Subcutaneous adipose tissue (tissue), 4 donors: ENCODE measurements around the gene SLC6A11. TPM values are rescaled to one million over a fixed set of nuclear protein-coding genes. Genes with fewer than 3 reads are reported as not detected.

Experiments
- total RNA-seq, 4 donors: library from RNA; depleted of rRNA; stranded (reverse); fragments of >200 nt; gene quantifications; one replicate each; pipeline ENCODE4 v1.1.0, GENCODE V29; 2016
- TF ChIP-seq, protein P1 (sequence below): fragments of 450-650 bp; IDR thresholded peaks from one replicate; pipeline ENCODE4 v1.5.1; 2016; ENCODE audit warnings: low read depth, mild to moderate bottlenecking, control low read depth, antibody characterized with exemption, moderate library complexity

The SLC6A11 gene
- total RNA-seq, 4 donors from 2014 or later: 0.16 TPM; not detected in 3

DNA sequence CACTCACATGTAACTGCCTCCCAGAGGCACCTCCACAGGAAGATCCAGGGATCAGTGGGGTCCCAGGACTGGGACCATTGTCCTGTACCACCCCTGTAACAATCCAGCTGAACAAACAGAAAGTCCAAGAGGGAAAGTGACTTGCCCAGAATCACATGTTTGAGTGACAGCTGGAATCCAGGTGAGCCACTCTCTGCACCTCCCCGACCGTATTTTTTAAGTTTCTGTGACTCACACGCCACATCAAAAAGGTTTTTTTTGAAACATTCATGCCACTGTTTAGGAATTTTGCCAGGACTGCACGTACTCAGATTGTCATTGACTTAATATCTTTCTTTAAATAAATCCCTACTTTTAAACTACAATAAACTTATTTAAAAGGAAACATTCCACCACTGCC, 166.8 kb downstream of the SLC6A11 start:
- TF ChIP-seq, protein P1, sequence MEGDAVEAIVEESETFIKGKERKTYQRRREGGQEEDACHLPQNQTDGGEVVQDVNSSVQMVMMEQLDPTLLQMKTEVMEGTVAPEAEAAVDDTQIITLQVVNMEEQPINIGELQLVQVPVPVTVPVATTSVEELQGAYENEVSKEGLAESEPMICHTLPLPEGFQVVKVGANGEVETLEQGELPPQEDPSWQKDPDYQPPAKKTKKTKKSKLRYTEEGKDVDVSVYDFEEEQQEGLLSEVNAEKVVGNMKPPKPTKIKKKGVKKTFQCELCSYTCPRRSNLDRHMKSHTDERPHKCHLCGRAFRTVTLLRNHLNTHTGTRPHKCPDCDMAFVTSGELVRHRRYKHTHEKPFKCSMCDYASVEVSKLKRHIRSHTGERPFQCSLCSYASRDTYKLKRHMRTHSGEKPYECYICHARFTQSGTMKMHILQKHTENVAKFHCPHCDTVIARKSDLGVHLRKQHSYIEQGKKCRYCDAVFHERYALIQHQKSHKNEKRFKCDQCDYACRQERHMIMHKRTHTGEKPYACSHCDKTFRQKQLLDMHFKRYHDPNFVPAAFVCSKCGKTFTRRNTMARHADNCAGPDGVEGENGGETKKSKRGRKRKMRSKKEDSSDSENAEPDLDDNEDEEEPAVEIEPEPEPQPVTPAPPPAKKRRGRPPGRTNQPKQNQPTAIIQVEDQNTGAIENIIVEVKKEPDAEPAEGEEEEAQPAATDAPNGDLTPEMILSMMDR: no peak

DNA sequence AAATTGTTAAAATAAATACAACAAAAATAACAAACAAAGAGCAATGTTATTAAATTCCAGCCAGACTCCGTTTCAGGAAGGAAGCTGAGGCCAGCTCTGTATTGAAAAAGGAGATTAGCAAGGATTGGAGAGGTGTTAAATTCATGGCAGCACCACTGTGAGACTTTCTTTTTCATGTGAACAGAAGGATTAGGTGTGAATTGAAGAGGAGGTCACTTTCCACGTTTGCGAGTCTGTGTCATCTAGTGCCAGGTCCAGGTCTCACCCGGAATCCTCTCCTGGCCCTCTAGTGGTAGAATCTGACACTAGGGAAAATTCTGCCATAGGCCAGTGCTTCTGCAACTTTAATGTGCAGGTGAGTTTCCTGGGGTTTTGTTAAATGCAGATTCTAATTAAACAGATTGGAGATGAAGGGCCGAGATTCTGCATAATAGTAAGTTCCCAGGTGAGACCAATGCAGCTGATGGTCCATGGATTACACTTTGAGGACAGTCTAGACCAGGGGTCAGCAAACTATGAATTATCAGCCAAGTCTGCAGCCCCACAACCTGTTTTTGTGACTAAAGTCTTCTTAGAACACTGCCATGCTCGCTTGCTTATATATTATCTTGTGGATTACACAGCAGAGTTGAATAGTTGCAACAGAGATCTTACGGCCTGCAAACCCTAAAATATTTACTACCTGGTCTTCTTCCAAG, 167.3 kb downstream of the SLC6A11 start:
- TF ChIP-seq, protein P1: no peak

DNA sequence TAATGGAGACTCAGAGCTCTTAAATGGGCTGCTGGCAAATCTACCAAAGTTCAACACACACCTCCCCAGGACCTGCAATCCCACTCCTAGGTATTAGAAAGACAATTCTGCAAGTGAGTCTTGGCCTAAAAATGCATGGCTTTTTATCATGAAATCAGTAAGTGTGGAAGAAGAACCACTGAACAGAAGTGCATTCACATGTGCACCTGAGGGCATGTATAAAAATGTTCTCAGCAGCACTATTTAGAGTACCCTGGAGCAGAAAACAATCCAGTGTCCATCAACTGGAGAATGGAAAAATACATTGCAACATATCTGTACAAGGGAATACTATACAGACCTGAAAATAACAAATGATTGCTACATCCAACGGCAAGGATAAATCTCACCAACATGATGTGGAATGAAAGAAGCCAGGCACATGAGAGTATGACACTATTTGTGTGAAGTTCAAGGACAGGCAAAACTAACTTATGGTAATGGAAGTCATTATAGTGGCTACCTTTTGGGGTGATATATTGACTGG, 168.4 kb downstream of the SLC6A11 start:
- TF ChIP-seq, protein P1: no peak

DNA sequence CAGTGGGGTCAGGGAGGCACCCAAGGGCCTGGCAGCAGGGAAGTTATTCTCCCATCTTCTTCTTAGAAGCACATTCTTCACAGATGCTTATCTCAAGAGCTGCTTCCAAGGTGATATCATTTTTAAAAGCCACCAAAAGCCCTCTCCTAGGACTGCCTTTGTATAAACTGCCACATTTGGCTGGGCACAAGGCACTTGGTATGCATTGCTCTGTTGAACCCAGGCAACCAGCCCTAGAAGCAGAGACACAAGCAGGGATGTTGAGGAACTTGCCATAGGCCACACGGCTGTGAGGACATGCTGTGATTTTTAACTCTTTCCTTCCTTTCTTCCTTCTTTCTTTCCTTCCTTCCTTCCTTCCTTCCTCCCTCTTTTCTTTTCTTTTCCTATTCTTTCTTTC, 169.2 kb downstream of the SLC6A11 start:
- TF ChIP-seq, protein P1: no peak

DNA sequence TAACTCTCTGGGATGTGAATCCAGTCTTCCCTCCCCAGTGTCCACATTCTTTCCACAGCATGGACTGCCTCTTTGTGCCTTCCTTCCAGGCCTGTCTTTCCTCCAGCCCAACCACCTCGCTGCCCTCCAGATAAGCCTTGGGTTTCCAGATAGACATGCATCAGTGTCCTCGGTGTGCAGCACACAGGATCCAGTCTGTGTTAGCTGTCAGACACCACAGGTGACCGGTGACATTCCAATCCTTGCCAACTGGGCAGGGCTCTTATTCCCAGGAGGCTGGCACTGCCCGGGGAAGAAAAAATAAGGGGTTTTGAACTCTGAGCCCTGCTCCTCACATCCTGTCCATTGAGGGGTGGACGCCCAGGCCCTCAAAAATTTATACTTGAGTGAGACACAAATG, 170.6 kb downstream of the SLC6A11 start:
- TF ChIP-seq, protein P1: no peak

DNA sequence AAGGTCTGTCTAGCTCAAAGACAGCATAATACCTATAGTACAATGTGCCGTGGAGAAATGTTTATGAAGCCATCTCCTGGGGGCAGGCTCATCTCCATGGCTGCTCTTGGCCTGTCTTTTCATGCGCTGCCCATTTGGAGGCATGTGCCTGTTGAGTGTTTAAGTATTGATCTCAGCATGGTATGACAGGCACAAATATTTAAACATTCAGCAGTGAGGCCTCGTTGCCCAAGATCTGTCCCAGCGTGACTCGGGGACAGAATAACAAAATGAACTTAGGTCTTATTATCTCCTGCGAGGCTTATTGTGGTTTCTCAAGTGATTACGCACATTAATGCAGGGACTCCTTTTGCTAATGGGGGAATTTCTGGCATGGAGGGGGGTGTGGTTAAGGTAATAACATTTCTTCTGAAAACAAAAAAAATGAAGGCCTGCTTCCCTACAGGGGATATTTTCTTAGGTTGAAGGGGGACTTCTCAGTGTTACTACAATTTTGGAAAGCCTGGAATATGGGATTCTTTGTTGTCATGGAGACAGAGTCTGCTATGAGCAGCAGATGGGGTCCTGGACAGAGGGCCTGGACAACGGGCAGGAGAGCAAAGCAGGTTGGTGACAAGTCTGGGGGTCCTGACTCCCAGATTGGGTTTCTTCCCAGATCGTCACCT, 172.1 kb downstream of the SLC6A11 start:
- TF ChIP-seq, protein P1: no peak

DNA sequence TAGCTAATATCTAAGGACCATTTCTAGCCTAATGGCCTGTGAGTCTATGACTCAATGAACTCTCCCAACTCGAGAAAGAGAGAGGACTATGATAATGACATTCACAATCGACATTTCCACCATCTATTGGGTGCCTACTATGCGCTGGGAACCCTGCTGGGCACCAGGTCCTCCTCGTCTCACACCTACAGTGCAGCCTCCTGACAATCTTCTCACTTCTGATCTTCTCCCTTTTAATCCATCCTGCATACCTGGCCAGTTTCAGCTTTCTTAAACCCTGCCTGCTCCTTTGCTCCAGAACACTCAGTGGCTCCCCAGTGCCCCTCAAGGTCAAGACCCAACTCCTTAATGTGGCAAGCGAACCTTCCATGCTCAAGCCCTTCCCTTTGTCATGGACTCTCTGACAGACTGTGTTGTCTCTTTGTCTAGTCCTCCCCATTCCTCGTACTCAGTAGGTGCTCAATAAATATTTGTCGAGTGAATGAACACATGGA, 173.0 kb downstream of the SLC6A11 start:
- TF ChIP-seq, protein P1: no peak

Other genes with a start within 250 kb of the SLC6A11 start
- gene SLC6A1, start 176.5 kb downstream of the SLC6A11 start, total RNA-seq: 1 to 10 TPM in 1 of 4 donors, under 1 TPM in 2, not detected in 1; 0.44 to 2.3 (median 0.68) TPM